CD4-positive, alpha-beta T cell treated with Interleukin-1 beta for 1 hour (primary cell): ENCODE results near the gene PWWP2A.
"Not testable (repeated sequence)": the region's sequence is repeated elsewhere in the genome, so short reads cannot be mapped to it uniquely, and the experiment has no call there.

ENCODE experiments used
- DNase-seq, 2 donors: peaks; one replicate each; pipeline ENCODE4 v3.0.0-alpha.2; 2020 to 2022

PWWP2A gene

DNA sequence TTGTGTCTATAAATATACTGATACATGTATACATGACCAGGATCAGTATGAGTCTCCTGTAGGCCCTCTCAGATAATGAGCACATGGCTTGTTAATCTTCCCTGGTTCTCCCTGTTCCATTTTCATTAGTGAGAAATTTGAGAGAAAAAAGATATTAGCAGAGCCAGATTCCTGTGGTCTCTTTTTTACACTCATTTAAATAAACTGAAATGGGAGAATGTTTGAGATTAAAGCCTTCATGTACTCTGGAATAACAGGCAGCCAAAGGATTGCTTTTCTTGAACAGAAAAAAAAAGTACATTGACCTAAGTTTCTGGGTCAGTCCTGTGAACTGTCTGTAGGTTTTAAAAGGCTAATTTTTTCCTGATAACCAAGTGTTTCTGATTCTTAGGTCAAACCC is 44.2 kb downstream of the PWWP2A start:
- DNase-seq, result no peak

DNA sequence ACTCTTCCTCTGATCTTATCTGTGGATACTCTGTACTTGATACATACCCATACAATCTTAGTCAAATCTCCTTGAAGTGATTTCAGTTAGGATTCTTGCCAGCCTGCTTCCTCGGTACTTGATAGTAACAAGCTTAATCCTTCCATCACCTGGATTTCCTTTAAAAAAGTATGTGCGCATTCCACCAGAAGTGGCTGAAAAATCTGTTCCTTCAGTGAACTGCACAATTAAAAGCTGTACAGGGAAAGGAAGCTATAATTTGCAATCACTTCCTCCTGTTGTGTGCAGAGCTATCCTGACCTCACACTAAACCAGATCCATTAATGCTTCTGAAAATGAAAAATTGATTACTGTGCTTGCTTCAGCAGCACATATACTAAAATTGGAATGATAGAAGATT is 47.3 kb downstream of the PWWP2A start:
- DNase-seq, result no peak

DNA sequence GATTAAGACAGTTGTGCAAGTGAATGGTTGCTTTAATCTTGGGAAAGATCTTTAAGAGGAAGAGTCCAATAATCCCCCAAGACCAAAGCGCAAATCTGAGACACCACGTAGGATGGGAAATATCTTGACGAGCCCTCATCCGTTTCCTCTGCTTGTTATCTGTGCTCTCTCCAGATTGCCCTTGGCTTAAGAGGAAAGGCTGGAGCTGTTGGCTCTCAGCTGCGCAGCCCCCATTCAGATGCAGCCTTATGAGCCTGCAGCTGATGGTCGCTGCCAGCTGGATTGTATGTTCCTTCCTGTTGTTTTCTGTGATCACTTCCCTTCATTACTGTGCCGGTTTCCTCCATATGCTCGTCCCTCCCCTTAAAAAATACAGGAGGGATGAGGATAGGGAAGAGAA is 47.7 kb downstream of the PWWP2A start:
- no peak for DNase-seq

DNA sequence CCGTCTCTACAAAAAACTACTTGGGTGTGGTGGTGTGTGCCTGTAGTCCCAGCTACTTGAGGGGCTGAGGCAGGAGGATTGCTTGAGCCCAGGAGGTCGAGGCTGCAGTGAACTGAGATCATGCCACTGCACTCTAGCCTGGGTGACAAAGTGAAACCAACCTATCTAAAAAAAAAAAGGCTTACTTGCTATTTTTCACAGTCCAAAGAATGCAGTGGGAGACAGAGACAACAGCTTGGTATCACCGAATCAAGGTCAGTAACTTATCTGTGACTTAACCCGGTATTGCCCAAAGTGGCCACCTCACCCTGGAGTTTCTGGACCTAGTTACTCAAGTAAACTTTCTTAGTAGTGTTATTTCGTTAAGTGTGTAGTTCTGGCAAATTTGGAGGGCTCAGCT is 50.1 kb downstream of the PWWP2A start:
- DNase-seq, result not testable (repeated sequence)

DNA sequence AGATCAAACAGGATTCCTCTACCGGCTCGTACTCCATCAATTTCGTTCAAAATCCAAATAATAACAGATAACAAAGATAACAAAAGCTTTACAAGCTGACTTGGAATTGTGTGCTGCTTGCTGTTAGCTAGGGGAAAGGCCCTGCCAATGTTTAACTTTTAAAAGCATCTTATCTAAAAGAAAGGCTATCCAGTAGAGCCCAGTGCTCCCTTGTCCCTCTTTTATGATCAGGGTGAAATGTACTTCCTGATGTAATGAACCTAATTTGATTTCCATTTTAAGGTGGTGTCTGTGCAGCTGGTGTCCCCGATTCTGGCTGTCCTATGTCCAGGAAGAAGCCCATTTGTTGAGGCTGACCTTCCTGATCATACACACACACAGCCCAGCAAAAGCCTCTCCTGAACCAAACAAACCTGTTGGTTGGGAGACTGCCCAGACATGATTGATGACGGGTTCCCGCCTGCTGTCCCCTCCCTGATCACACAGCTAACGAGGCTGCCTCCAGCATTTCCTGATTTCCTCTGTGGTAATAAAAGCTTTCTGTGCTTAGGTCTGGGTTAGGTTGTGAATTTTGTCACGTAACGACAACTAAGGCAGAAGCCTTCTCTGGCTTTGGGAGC is 54.1 kb downstream of the PWWP2A start:
- DNase-seq, result no peak

DNA sequence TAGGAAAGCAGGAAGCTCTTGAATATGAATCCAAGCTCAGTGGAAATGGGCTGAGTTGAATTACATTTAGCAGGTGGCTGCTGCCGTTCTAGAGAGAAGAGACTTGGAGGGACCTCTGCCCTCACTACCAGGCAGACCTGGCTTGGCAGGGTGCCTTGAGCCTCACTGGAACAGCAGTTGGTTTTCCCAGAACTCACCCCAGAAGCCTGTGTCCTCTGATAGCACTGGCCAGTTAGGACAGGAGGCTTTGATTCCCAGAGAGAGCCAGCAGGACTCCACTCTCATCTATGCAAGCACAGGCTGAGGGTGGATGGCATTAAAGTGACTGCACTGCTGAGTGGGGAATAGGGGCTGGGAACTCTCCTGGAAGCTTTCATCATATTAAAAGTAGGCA is 54.8 kb downstream of the PWWP2A start:
- no peak for DNase-seq

DNA sequence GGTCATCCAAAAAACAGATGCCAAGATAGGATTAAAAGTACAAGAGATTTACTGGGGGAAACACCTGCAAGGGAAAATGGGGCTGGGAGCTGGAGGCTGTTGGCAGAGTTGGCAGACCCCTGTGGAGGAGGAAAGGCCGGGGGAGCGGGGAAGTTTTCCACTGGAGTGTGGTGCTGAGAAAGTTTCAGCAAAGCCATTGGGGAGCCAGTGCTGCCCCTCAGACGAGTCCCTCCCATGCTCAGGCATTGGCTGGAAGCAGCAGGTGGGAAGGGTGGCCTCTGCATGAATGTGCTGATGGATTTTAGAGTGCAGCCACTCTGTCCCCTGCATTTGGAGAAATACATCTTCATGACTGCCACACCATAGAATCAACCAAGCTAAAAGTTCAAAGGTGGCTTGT is 57.5 kb downstream of the PWWP2A start:
- DNase-seq, result no peak

DNA sequence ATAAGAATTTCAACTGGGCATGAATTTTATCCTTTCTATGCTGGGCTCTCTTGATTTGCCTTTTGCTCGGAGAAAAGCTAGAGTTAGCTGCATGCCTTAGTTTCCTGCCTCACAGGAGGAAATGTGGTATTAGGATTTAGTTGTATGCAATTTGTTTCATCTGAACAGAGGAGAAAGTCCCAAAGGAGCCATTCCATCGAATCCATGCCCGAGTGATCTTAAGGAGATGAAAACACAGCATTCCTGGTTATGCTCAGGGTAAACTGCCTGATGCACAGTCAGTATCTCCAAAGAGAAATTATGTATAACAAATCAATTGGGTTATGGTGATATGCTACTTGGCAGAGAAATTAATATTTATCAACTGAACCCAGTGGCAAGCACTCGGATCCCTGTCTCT is 59.2 kb downstream of the PWWP2A start:
- DNase-seq, result no peak

DNA sequence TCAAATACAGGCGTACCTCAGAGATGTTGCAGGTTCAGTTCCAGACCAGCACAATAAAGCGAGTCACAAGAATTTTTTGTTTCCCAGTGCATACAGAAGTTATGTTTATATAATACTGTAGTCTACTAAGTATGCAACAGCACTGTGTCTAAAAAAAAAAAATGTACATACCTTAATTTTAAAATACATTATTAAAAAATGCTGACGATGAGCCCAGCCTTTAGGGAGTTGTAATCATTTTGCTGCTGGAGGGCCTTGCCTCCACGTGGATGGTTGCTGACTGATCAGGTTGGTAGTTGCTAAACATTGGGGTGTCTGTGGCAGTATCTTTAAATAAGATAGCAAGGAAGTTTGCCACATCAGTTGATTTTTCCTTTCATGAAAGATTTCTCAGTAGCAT is 62.0 kb downstream of the PWWP2A start:
- no peak for DNase-seq

DNA sequence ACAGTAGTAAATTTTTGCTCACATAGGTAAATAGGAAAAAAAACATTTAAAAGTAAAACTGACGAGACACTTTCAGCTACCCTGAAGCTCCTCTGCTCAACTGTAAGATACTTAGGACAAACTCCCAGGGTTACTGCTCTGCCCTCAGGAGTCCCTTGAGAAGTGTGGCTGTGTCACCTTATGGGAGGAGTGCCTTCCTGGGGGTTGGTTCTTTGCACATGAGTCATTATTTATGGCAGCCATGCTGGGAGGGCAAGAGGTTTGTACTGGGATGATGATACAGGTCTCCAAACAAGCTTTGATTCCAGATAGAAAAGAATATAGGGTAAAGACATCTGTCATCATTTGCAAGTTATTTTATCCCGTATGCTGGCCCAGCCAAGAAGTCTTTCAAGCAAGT is 64.4 kb downstream of the PWWP2A start:
- DNase-seq, result no peak

DNA sequence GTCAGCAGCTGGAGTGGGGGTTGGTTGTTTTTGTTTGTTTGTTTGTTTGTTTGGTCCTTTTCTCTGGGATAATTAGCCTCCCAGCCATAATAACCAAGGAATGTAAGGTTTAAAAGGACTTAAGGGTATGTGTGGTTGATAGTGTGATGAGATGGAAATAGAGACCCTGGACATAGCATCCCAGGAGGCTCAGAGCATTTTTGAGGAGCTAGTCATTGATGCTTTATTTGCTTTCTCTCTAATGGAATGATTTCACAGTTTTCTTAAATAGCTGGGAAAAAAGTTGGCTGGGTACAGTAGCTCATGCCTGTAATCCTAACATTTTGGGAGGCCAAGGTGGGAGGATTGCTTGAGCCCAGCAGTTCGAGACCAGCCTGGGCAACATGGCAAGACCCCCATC is 65.2 kb downstream of the PWWP2A start:
- no peak for DNase-seq

DNA sequence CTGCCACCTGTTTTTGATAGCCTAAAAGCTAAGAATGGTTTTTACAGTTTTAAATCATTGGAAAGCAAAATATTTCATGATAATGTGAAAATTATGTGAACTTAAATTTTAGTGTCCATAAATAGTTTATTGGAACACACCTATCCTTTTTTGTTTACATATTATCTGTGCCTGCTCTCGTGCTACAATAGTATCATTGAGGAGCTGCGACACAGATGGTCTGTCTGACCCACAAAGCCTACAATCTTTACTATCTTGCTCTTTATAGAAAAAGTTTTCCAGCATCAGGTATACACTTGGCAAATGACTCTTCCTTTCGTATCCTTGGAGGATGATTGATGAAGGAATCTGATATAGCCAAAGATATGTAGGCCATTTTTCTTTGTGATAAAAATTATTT is 70.2 kb downstream of the PWWP2A start:
- DNase-seq, result no peak

DNA sequence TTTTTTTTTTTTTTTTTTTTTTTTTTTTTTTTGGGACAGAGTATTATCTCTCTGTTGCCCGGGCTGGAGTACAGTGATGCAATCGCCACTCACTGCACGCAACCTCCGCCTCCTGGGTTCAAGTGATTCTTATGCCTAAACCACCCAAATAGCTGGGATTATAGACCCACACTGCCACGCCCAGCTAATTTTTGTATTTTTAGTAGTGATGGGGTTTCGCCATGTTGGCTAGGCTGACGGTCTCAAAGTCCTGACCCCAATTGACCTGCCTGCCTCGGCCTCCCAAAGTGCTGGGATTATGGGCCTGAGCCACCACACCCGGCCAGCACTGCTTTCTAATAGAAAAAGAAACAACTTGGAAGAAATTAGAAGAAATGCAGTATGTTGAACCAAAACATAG is 71.1 kb downstream of the PWWP2A start:
- DNase-seq, result no peak

DNA sequence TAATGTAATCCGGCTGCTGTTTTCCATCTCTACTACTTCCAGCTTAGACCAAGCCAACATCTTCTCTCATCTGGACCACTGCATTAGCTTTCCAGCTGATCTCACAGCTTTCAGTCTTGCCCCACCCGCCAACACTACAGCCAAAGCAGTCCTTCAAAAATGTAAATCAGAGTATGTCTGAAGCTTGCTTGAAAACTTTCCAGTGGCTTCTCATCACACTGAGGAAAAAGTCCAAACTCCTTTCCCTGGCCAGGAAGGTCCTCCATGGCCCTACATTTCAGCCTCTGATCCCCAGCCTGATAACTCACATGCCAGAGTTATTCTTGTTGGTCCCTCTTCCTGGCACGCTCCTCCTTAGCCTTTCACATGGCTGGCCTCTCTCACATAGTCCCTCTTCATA is 71.8 kb downstream of the PWWP2A start:
- no peak for DNase-seq

DNA sequence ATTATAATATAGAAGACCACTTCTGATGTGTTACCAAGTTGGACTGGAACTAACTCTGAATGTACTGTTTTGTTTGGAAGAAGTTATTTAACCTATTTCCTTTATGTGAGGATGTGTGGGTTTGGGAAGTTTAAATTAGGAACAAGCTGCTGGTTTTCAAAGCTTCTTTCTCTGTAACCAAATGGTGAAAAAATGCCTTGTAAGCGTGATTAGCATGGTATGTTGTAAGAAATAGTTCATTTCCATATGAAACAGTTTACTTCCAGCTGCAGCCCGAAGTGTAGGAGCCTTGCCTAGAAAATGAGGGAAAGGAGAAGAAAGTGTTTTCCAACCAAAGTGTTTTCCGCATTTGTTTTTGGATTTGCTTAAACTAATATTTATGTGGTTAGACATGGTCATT is 74.3 kb downstream of the PWWP2A start:
- DNase-seq, result no peak

DNA sequence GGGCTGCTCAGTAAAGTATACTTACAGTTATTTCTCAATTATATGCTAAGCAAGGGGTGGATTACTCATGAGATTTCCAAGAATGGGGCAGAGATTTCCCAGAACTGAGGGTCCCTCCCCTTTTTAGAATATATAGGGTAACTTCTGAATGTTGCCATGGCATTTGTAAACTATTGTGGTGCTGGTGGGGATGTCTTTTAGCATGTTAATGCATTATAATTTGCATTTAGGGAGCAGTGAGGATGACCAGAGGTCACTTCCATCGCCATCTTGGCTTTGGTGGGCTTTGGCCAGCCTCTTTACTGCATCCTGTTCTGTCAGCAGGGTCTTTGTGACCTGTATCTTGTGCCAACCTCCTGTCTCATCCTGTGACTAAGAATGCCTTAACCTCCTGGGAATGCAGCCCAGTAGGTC is 74.9 kb downstream of the PWWP2A start:
- no peak for DNase-seq

DNA sequence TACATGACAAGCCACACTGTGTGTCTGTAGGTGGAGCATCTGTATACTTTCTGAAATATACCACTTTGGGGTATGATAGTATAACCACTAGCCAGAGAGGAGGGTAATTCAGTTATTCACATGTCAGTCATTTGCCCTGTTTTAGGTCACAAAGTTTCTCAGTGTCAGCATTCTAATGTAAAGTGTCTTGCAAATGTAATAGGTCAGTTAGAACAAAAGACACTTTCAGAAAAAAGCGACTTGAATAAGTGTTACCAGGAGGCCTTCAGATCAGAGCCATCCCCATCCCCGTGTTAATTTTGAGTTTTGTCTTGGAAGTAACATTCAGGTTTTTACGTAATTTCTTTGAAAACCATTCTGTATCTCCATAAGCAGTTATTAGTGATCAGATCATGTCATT is 76.6 kb downstream of the PWWP2A start:
- DNase-seq, result no peak
